ENCODE data around the gene RYR2.
"Not testable (repeated sequence)": the region's sequence is repeated elsewhere in the genome, so short reads cannot be mapped to it uniquely, and the experiment has no call there.

RYR2 gene

GRCh38 chr1:237799762-237800474 is 757.9 kb downstream of the RYR2 start:
- peak in 2 of 3 donors; percentile 10 to 45 for DNase-seq
- Histone ChIP-seq H3K27ac (ENCODE audit: insufficient read depth, low read length, poor library complexity, severe bottlenecking) (no peak overlapping the region), H3K27me3 (replicated peaks; ENCODE audit: control insufficient read depth, insufficient read depth, low read length, poor library complexity, severe bottlenecking) (no peaks in the 10 kb centered on the region), H3K36me3 (ENCODE audit: control insufficient read depth, insufficient read depth, low read length) (no peaks in the 10 kb centered on the region), H3K4me3 (ENCODE audit: insufficient read depth, low read depth, low read length, poor library complexity, severe bottlenecking) (no peak overlapping the region), H3K9me3 (ENCODE audit: control insufficient read depth, low read length) (no peaks in the 10 kb centered on the region), H3K4me1 (ENCODE audit: control insufficient read depth, insufficient read depth, low read length, poor library complexity, severe bottlenecking) (no peaks in the 10 kb centered on the region)

- no peak overlapping the region for H3K4me3 ChIP-seq (ENCODE audit: insufficient read depth, low read depth, low read length, poor library complexity, severe bottlenecking)
- DNase-seq, result no peak
- no peak overlapping the region for H3K27ac ChIP-seq (ENCODE audit: insufficient read depth, low read length, poor library complexity, severe bottlenecking)
- H3K9me3 ChIP-seq (ENCODE audit: control insufficient read depth, low read length), result no peaks in the 10 kb centered on the region
- H3K4me1 ChIP-seq (ENCODE audit: control insufficient read depth, insufficient read depth, low read length, poor library complexity, severe bottlenecking), result no peaks in the 10 kb centered on the region
- no peaks in the 10 kb centered on the region for H3K27me3 ChIP-seq (replicated peaks; ENCODE audit: control insufficient read depth, insufficient read depth, low read length, poor library complexity, severe bottlenecking)
- H3K36me3 ChIP-seq (ENCODE audit: control insufficient read depth, insufficient read depth, low read length), result no peaks in the 10 kb centered on the region
Measured at GRCh38 chr1:237804516-237804915, 762.5 kb downstream of the RYR2 start.

GRCh38 chr1:237809099-237809498 is 767.1 kb downstream of the RYR2 start:
- Histone ChIP-seq H3K36me3 (ENCODE audit: control insufficient read depth, insufficient read depth, low read length) (no peaks in the 10 kb centered on the region), H3K27me3 (replicated peaks; ENCODE audit: control insufficient read depth, insufficient read depth, low read length, poor library complexity, severe bottlenecking) (no peaks in the 10 kb centered on the region), H3K4me3 (ENCODE audit: insufficient read depth, low read depth, low read length, poor library complexity, severe bottlenecking) (no peak overlapping the region), H3K4me1 (ENCODE audit: control insufficient read depth, insufficient read depth, low read length, poor library complexity, severe bottlenecking) (no peaks in the 10 kb centered on the region), H3K9me3 (ENCODE audit: control insufficient read depth, low read length) (no peaks in the 10 kb centered on the region), H3K27ac (ENCODE audit: insufficient read depth, low read length, poor library complexity, severe bottlenecking) (no peak overlapping the region)
- DNase-seq, result no peak

DNA sequence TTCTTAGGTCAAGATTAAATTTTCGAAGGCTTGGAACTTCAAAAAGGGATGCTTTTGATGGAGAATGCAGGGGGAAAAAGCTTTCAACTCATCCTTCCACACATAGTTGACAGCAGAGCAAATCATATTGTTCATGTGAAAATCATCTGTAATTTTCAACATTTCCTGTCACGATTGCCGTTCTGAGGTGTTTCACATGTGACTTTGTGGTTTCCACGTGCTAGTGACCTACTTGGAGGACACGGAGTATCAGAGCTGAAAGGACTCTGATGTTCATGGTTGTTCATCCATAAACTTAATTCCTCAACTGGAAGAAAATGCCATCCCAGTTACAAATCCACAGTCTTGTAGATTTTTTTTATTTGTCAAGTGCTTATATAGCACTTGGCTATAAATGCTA is 769.6 kb downstream of the RYR2 start:
- H3K9me3 ChIP-seq (ENCODE audit: control insufficient read depth, low read length), result no peaks in the 10 kb centered on the region
- DNase-seq, result peak in 1 of 3 donors; percentile 3
- no peak overlapping the region for H3K27ac ChIP-seq (ENCODE audit: insufficient read depth, low read length, poor library complexity, severe bottlenecking)

DNA sequence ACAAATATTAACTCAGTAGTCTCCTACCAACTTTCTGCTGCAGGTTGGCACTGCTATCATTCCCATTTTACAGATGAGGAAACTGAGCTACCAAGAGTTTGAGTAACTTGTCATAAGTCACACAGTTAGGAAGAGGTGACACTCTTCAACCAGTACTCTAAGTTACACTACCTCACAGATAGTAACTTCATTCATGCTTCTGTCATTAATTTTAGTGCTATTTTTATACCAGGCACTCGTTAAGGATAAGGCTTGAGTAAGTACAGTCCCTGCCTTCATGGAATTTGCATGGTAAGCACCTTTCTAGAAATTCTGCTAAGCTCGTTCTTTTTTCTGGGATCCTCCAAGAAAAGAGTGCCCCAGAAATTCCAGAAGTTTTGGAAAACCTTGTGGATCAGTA is 770.1 kb downstream of the RYR2 start:
- H3K36me3 ChIP-seq (ENCODE audit: control insufficient read depth, insufficient read depth, low read length), result no peaks in the 10 kb centered on the region
- no peak for DNase-seq
- H3K4me3 ChIP-seq (ENCODE audit: insufficient read depth, low read depth, low read length, poor library complexity, severe bottlenecking), result no peak overlapping the region
- no peaks in the 10 kb centered on the region for H3K4me1 ChIP-seq (ENCODE audit: control insufficient read depth, insufficient read depth, low read length, poor library complexity, severe bottlenecking)
- H3K9me3 ChIP-seq (ENCODE audit: control insufficient read depth, low read length), result no peaks in the 10 kb centered on the region
- no peaks in the 10 kb centered on the region for H3K27me3 ChIP-seq (replicated peaks; ENCODE audit: control insufficient read depth, insufficient read depth, low read length, poor library complexity, severe bottlenecking)
- no peak overlapping the region for H3K27ac ChIP-seq (ENCODE audit: insufficient read depth, low read length, poor library complexity, severe bottlenecking)

More for the DNA sequence above, 769.6 kb downstream of the RYR2 start:
- H3K4me1 ChIP-seq (ENCODE audit: control insufficient read depth, insufficient read depth, low read length, poor library complexity, severe bottlenecking), result no peaks in the 10 kb centered on the region
- no peaks in the 10 kb centered on the region for H3K36me3 ChIP-seq (ENCODE audit: control insufficient read depth, insufficient read depth, low read length)
- no peaks in the 10 kb centered on the region for H3K27me3 ChIP-seq (replicated peaks; ENCODE audit: control insufficient read depth, insufficient read depth, low read length, poor library complexity, severe bottlenecking)
- H3K4me3 ChIP-seq (ENCODE audit: insufficient read depth, low read depth, low read length, poor library complexity, severe bottlenecking), result no peak overlapping the region

GRCh38 chr1:237814319-237814924 is 772.4 kb downstream of the RYR2 start:
- Histone ChIP-seq H3K27me3 (replicated peaks; ENCODE audit: control insufficient read depth, insufficient read depth, low read length, poor library complexity, severe bottlenecking) (no peaks in the 10 kb centered on the region), H3K4me1 (ENCODE audit: control insufficient read depth, insufficient read depth, low read length, poor library complexity, severe bottlenecking) (no peaks in the 10 kb centered on the region), H3K4me3 (ENCODE audit: insufficient read depth, low read depth, low read length, poor library complexity, severe bottlenecking) (no peak overlapping the region), H3K36me3 (ENCODE audit: control insufficient read depth, insufficient read depth, low read length) (no peaks in the 10 kb centered on the region), H3K27ac (ENCODE audit: insufficient read depth, low read length, poor library complexity, severe bottlenecking) (no peak overlapping the region), H3K9me3 (ENCODE audit: control insufficient read depth, low read length) (no peaks in the 10 kb centered on the region)
- DNase-seq, result no peak

- Histone ChIP-seq H3K27me3 (replicated peaks; ENCODE audit: control insufficient read depth, insufficient read depth, low read length, poor library complexity, severe bottlenecking) (no peaks in the 10 kb centered on the region), H3K9me3 (ENCODE audit: control insufficient read depth, low read length) (no peaks in the 10 kb centered on the region), H3K27ac (ENCODE audit: insufficient read depth, low read length, poor library complexity, severe bottlenecking) (no peak overlapping the region), H3K4me3 (ENCODE audit: insufficient read depth, low read depth, low read length, poor library complexity, severe bottlenecking) (no peak overlapping the region), H3K4me1 (ENCODE audit: control insufficient read depth, insufficient read depth, low read length, poor library complexity, severe bottlenecking) (no peaks in the 10 kb centered on the region), H3K36me3 (ENCODE audit: control insufficient read depth, insufficient read depth, low read length) (no peaks in the 10 kb centered on the region)
- no peak for DNase-seq
Measured at GRCh38 chr1:237817277-237817676, 775.3 kb downstream of the RYR2 start.

- not testable (repeated sequence) for DNase-seq; H3K36me3 ChIP-seq (ENCODE audit: control insufficient read depth, insufficient read depth, low read length); H3K4me3 ChIP-seq (ENCODE audit: insufficient read depth, low read depth, low read length, poor library complexity, severe bottlenecking); H3K4me1 ChIP-seq (ENCODE audit: control insufficient read depth, insufficient read depth, low read length, poor library complexity, severe bottlenecking); H3K27me3 ChIP-seq (replicated peaks; ENCODE audit: control insufficient read depth, insufficient read depth, low read length, poor library complexity, severe bottlenecking); H3K9me3 ChIP-seq (ENCODE audit: control insufficient read depth, low read length); H3K27ac ChIP-seq (ENCODE audit: insufficient read depth, low read length, poor library complexity, severe bottlenecking)
Measured at GRCh38 chr1:237820634-237821033, 778.6 kb downstream of the RYR2 start.

DNA sequence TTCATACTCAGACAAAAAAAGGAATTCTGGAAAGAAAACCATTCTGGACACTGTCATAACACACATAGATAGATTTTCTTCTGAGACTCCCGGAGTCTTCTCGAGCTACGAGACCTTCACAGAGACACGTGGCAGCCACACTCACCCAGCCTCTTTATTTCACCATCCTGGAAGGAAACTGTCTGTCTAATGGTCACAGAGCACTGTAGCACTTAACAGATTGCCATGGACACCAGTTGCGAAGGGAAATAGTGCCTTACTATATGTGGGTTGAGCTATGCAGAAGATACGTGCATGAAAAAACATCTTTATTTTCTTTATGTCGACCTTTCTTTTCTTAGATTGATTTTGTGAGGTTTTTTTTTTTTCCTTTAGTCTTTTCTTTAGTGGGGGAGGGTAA is 790.9 kb downstream of the RYR2 start:
- no peak for DNase-seq
- Histone ChIP-seq H3K36me3 (ENCODE audit: control insufficient read depth, insufficient read depth, low read length) (no peaks in the 10 kb centered on the region), H3K4me1 (ENCODE audit: control insufficient read depth, insufficient read depth, low read length, poor library complexity, severe bottlenecking) (no peaks in the 10 kb centered on the region), H3K27me3 (replicated peaks; ENCODE audit: control insufficient read depth, insufficient read depth, low read length, poor library complexity, severe bottlenecking) (no peaks in the 10 kb centered on the region), H3K4me3 (ENCODE audit: insufficient read depth, low read depth, low read length, poor library complexity, severe bottlenecking) (no peak overlapping the region), H3K27ac (ENCODE audit: insufficient read depth, low read length, poor library complexity, severe bottlenecking) (no peak overlapping the region), H3K9me3 (ENCODE audit: control insufficient read depth, low read length) (no peaks in the 10 kb centered on the region)

DNA sequence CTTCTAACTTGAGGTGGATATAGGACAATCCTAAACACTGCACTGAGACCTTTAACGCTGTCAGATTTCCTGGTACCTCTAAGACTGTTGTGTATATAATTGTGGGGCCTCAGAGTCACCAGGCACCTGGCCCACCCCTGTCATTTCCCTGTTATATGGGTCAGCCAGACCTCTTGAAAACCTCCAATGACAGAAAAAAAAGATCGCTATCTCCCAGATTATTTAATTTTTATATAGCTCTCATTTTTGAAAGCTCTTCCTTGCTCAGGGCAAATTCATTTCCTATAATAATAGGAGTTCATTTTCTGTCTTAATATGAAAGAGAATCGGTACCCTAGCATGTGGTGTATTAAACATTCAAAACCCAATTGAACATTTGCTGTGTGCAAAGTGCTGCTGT is 792.1 kb downstream of the RYR2 start:
- no peak overlapping the region for H3K4me3 ChIP-seq (ENCODE audit: insufficient read depth, low read depth, low read length, poor library complexity, severe bottlenecking)
- no peak for DNase-seq
- no peaks in the 10 kb centered on the region for H3K36me3 ChIP-seq (ENCODE audit: control insufficient read depth, insufficient read depth, low read length)
- no peaks in the 10 kb centered on the region for H3K4me1 ChIP-seq (ENCODE audit: control insufficient read depth, insufficient read depth, low read length, poor library complexity, severe bottlenecking)
- H3K9me3 ChIP-seq (ENCODE audit: control insufficient read depth, low read length), result no peaks in the 10 kb centered on the region
- no peaks in the 10 kb centered on the region for H3K27me3 ChIP-seq (replicated peaks; ENCODE audit: control insufficient read depth, insufficient read depth, low read length, poor library complexity, severe bottlenecking)
- no peak overlapping the region for H3K27ac ChIP-seq (ENCODE audit: insufficient read depth, low read length, poor library complexity, severe bottlenecking)
